Breast epithelium (tissue), 3 donors: ENCODE results near the gene G6PC2.

ENCODE experiments used
- CTCF ChIP-seq, 3 donors: fragments of 450-650 bp; IDR thresholded peaks; one replicate each; pipeline ENCODE4 v1.5.1; 2016 to 2017; ENCODE audit warnings: antibody characterized with exemption in 3 of 3, mild to moderate bottlenecking in 3 of 3, moderate library complexity in 3 of 3
- POLR2AphosphoS5 ChIP-seq, 3 donors: sonication (generic); formaldehyde crosslinking; IDR thresholded peaks; one replicate each; pipeline ENCODE4 v1.6.1; 2017; ENCODE audit warnings: antibody characterized with exemption in 3 of 3

GRCh38 chr2:168939918-168940317, 38.8 kb downstream of the G6PC2 start:
- TF ChIP-seq CTCF (IDR thresholded peaks at IDR 0.05) (no peak), POLR2AphosphoS5 (IDR thresholded peaks at IDR 0.05) (no peak)
